GM13976 (cell line): ENCODE measurements around the gene NPRL2.

Experiments
- DNase-seq: peaks from one replicate; pipeline ENCODE4 v3.0.0; 2012; ENCODE audit warnings: low spot score
- CTCF ChIP-seq: IDR thresholded peaks from 2 replicates; pipeline ENCODE4 v1.5.1; 2012; ENCODE audit warnings: borderline replicate concordance, mild to moderate bottlenecking; ENCODE audit not compliant: insufficient read depth; ENCODE audit errors: extremely low read depth, missing control alignments, control extremely low read depth
- in situ Hi-C: fragments of 300-500 bp; cut with MboI; formaldehyde crosslinking; loops from one replicate; pipeline ENCODE4 v1.12.0; 2022; ENCODE audit warnings: low sequenced_read_pairs, mixed read lengths, inconsistent platforms; ENCODE audit not compliant: unreplicated experiment

NPRL2 gene

GRCh38 chr3:50381383-50381782, 30.8 kb upstream of the NPRL2 start:
- no peak for TF ChIP-seq CTCF
- in situ Hi-C loops, result no loop called here
- no peak for DNase-seq

DNA sequence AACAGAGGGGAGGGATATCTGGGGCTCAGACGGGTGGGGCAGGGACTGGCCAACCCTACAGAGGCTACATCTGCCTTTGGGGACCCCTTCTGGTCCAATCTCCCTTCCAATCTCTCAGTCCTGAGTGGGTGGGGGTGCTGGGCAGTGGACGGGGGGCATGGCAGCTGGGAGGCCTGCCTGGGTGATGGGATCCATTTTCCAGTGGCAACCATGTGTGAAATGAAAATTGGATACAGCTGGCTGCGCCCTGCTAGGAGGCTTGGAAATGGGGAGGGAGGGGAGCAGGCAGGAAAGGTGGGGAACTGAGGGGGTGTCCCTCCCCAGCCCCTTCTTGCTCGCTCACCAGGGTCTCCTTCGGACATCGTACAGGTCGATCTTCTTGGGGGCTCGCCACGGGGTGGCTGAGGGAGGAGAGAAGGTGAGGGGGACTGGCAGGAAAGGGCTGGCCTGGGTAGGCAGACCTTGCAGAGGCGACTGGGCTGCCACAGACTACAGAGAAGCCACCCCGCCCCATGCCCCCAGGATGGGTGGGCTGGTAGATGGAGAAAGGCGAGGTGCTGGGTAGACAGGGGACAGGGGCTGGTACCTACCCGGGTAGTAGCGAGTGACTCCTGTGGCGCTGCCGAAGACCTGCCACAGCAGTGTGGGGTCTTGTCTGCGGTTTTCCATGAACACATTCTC, 30.0 kb upstream of the NPRL2 start:
- in situ Hi-C loops, result no loop called here
- DNase-seq, result no peak
- TF ChIP-seq CTCF, result no peak

DNA sequence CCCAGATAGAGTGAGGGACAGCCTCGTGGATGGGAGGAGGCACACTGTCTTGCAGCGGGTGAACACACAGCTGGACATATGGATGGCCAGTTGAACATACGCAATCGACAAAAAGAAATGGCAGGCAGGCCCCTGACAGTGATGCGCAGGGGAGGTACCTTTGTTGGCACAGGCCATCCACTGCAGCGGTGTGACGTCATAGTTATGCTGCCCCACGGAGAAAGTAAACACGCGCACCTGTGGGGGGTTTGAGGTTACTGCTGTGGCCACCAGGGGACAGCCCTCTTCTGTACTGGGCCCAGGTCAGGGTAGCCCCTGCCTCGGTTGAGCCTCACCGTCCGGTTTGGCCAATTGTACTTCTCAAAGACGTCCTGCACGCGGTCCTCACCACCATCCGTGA, 28.2 kb upstream of the NPRL2 start:
- TF ChIP-seq CTCF, result no peak
- in situ Hi-C loops, result no loop called here
- no peak for DNase-seq

GRCh38 chr3:50378024-50378423, 27.4 kb upstream of the NPRL2 start:
- in situ Hi-C loops, result no loop called here
- DNase-seq, result no peak
- TF ChIP-seq CTCF, result no peak

- in situ Hi-C loops, result no loop called here
- DNase-seq, result no peak
- no peak for TF ChIP-seq CTCF
Measured at GRCh38 chr3:50375258-50375931, 24.8 kb upstream of the NPRL2 start.

DNA sequence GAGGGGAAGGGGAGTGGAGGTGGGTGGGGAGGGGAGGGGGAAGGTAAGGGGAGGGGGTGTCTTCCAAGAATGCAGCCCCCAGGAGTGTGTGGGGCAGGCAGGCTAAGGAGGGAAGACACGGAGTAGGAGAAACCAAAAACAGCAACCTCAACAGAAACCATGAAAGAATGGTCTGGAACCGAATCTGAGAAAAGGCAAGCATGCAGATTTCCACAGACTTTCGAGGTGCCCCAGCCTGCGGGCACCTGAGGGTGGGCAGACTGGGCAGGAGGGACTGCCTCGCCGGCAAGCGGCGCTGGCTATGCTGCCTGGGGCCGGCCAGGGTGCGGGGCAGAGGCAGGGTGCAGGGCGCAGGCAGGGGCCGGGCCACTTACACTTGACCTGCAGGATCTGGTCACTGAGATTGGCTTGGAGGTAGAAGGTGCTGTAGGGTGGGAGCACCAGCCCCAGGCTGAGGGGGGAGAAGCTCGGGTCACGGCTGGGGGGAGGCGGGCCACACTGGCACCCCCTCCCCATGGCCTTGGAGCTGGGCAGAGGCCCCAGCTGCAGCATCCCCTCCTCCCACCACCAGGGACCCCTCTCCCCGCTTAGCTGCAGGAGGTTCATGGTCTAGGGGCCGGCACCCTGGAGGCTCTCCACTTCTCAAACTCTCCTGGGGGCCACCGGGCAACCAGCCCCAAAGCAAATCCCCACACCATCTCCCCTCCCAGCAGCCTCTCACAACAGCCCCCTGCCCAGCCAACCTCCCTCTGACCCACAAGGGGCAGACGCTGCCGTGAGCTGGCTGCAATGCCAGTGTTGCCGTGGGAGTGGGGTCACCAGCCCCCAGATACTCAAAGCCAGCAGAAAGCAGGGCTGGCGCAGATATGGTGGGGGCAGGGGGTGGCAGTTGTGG, 24.0 kb upstream of the NPRL2 start:
- DNase-seq, result no peak
- no peak for TF ChIP-seq CTCF
- in situ Hi-C loops, result no loop called here
